Loucy (cell line): Measurements from ENCODE around the gene SERPING1.

Source experiments
- CTCF ChIP-seq: fragments of 200-600 bp; sonication (generic); conservative IDR thresholded peaks from 2 replicates; pipeline ENCODE4 v1.5.1; 2014; ENCODE audit warnings: mild to moderate bottlenecking, antibody characterized with exemption, low read length
- EZH2phosphoT487 ChIP-seq: fragments of 200-600 bp; IDR thresholded peaks from 2 replicates; pipeline ENCODE4 v1.6.1; 2018; ENCODE audit warnings: antibody characterized with exemption, mild to moderate bottlenecking, moderate library complexity, borderline replicate concordance

DNA sequence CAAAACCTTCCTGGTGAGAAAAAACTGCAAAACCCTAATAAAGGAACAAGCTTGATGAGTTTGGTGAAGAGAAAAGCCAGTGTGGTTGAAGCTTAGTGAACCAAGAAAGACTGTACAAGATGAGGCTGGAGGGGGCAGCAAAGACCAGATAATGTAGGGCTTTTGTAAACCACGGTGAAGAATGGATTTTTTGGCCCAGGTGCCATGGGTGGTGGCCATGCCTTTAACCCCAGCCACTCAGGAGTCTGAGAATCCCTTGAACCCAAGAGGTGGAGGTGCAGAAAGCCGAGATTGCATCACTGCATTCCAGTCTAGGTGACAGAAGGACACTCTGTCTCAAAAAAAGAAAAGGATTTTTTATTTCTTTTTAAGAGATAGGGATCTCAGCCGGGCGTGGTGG is 65.4 kb downstream of the SERPING1 start:
- TF ChIP-seq CTCF (peak; percentile 52), EZH2phosphoT487 (no peak)
